Measurements from ENCODE around the gene WWC2.
A peak's percentile ranks its signal among the peaks of the same experiment; 100 is the strongest.

The WWC2 gene

GRCh38 chr4:183141997-183142396, 42.9 kb downstream of the WWC2 start:
- TF ChIP-seq MAX (IDR thresholded peaks at IDR 0.05): no peak
- TF ChIP-seq USF1 (IDR thresholded peaks at IDR 0.05): no peak
- no peak for TF ChIP-seq YY1 (IDR thresholded peaks at IDR 0.05; ENCODE audit: low read depth)
- no peak for TF ChIP-seq TAF1 (IDR thresholded peaks at IDR 0.05; ENCODE audit: low read depth)
- TF ChIP-seq RAD21 (IDR thresholded peaks at IDR 0.05; ENCODE audit: low read depth): no peak
- TF ChIP-seq EP300 (IDR thresholded peaks at IDR 0.05; ENCODE audit: borderline replicate concordance): no peak
- no peak for TF ChIP-seq REST (IDR thresholded peaks at IDR 0.05; ENCODE audit: low read depth)
- no peak for TF ChIP-seq FOXM1 (IDR thresholded peaks at IDR 0.05; ENCODE audit: borderline replicate concordance, low read depth)
- TF ChIP-seq ZBTB7A (IDR thresholded peaks at IDR 0.05; ENCODE audit: low read depth): no peak
- no peak for TF ChIP-seq TEAD4 (IDR thresholded peaks at IDR 0.05)
- no peak for TF ChIP-seq TCF12 (IDR thresholded peaks at IDR 0.05; ENCODE audit: low read depth)
- TF ChIP-seq CEBPB (IDR thresholded peaks at IDR 0.05): no peak
- TF ChIP-seq NFIC (IDR thresholded peaks at IDR 0.05): no peak
- TF ChIP-seq CREB1 (IDR thresholded peaks at IDR 0.05; ENCODE audit: low read depth): no peak
- no peak for TF ChIP-seq EGR1 (IDR thresholded peaks at IDR 0.05)

GRCh38 chr4:183142571-183143550, 43.8 kb downstream of the WWC2 start:
- TF ChIP-seq USF1 (IDR thresholded peaks at IDR 0.05) (no peak), NFIC (IDR thresholded peaks at IDR 0.05) (peak; percentile 74), TAF1 (IDR thresholded peaks at IDR 0.05; ENCODE audit: low read depth) (no peak)

GRCh38 chr4:183144787-183145186, 45.7 kb downstream of the WWC2 start:
- no peak for TF ChIP-seq TEAD4 (IDR thresholded peaks at IDR 0.05)
- TF ChIP-seq TCF12 (IDR thresholded peaks at IDR 0.05; ENCODE audit: low read depth): no peak
- TF ChIP-seq RAD21 (IDR thresholded peaks at IDR 0.05; ENCODE audit: low read depth): no peak
- no peak for TF ChIP-seq EGR1 (IDR thresholded peaks at IDR 0.05)
- no peak for TF ChIP-seq FOXM1 (IDR thresholded peaks at IDR 0.05; ENCODE audit: borderline replicate concordance, low read depth)
- no peak for TF ChIP-seq CREB1 (IDR thresholded peaks at IDR 0.05; ENCODE audit: low read depth)
- no peak for TF ChIP-seq TAF1 (IDR thresholded peaks at IDR 0.05; ENCODE audit: low read depth)
- no peak for TF ChIP-seq ZBTB7A (IDR thresholded peaks at IDR 0.05; ENCODE audit: low read depth)
- no peak for TF ChIP-seq NFIC (IDR thresholded peaks at IDR 0.05)
- TF ChIP-seq REST (IDR thresholded peaks at IDR 0.05; ENCODE audit: low read depth): no peak
- TF ChIP-seq YY1 (IDR thresholded peaks at IDR 0.05; ENCODE audit: low read depth): no peak
- TF ChIP-seq MAX (IDR thresholded peaks at IDR 0.05): no peak
- no peak for TF ChIP-seq USF1 (IDR thresholded peaks at IDR 0.05)
- TF ChIP-seq CEBPB (IDR thresholded peaks at IDR 0.05): no peak

- TF ChIP-seq CEBPB (IDR thresholded peaks at IDR 0.05) (no peak), ZBTB7A (IDR thresholded peaks at IDR 0.05; ENCODE audit: low read depth) (no peak), TEAD4 (IDR thresholded peaks at IDR 0.05) (no peak), MAX (IDR thresholded peaks at IDR 0.05) (no peak), EGR1 (IDR thresholded peaks at IDR 0.05) (no peak)
Measured at GRCh38 chr4:183145773-183146172, 46.7 kb downstream of the WWC2 start.

GRCh38 chr4:183146478-183146877, 47.4 kb downstream of the WWC2 start:
- TF ChIP-seq TCF12 (IDR thresholded peaks at IDR 0.05; ENCODE audit: low read depth) (no peak), CEBPB (IDR thresholded peaks at IDR 0.05) (no peak), FOXM1 (IDR thresholded peaks at IDR 0.05; ENCODE audit: borderline replicate concordance, low read depth) (no peak), REST (IDR thresholded peaks at IDR 0.05; ENCODE audit: low read depth) (no peak), NFIC (IDR thresholded peaks at IDR 0.05) (no peak), EGR1 (IDR thresholded peaks at IDR 0.05) (no peak), CREB1 (IDR thresholded peaks at IDR 0.05; ENCODE audit: low read depth) (no peak), USF1 (IDR thresholded peaks at IDR 0.05) (no peak), TAF1 (IDR thresholded peaks at IDR 0.05; ENCODE audit: low read depth) (no peak), ZBTB7A (IDR thresholded peaks at IDR 0.05; ENCODE audit: low read depth) (no peak), EP300 (IDR thresholded peaks at IDR 0.05; ENCODE audit: borderline replicate concordance) (no peak), TEAD4 (IDR thresholded peaks at IDR 0.05) (no peak), MAX (IDR thresholded peaks at IDR 0.05) (no peak), YY1 (IDR thresholded peaks at IDR 0.05; ENCODE audit: low read depth) (no peak)

All from Ishikawa (cell line).